HepG2 (cell line): ENCODE data around the gene SIGLEC9. TPM values are rescaled to one million over a fixed set of nuclear protein-coding genes. Genes with fewer than 3 reads are reported as not detected.

Experiments
- ATAC-seq: fragments of 200-7000 bp; cut with Tn5 transposase; 3 replicates; pipeline ENCODE4 v1.9.1; 2020; ENCODE audit warnings: mild to moderate bottlenecking, moderate library complexity
- BruUV-seq: library from RNA; stranded (reverse); fragments of 400-500 nt; replicated peaks from 2 replicates; lab custom pipeline; 2021; lab: Mats Ljungman, UMichigan
- CTCF ChIA-PET: fragments of 300-600 bp; formaldehyde crosslinking; extraction: SDS; loops from one replicate; lab custom pipeline; 2021; ENCODE audit warnings: low total read pairs, inconsistent platforms, low intra/inter-chr PET ratio; lab: Yijun Ruan, JAX
- POLR2A ChIA-PET: fragments of 350-600 bp; sonication (Branson Sonifier 250); formaldehyde crosslinking; loops from one replicate; lab custom pipeline; 2020; ENCODE audit warnings: antibody characterized with exemption, inconsistent platforms; lab: Yijun Ruan, JAX
- DNase-seq: peaks from one replicate; pipeline ENCODE4 v3.0.0-alpha.2; 2015; ENCODE audit warnings: low spot score
- FAIRE-seq: peaks from 3 replicates; lab custom pipeline; 2011; peaks lifted over from hg19 to GRCh38; lab: Jason Lieb, UNC
- H2AFZ ChIP-seq: one replicate; pipeline ENCODE4 v1.6.1; 2011; ENCODE audit warnings: low read length, inconsistent platforms
- H3K27ac ChIP-seq: fragments of 300-600 bp; 3 replicates; pipeline ENCODE4 v1.8.0; 2011; ENCODE audit warnings: mixed run types, mild to moderate bottlenecking, mixed read lengths, low read length, inconsistent platforms; ENCODE audit not compliant: insufficient read depth; ENCODE audit errors: extremely low read length
- H3K27me3 ChIP-seq, 2 experiments: fragments of 200-600 bp in 1 of 2; 2 replicates in 1 of 2; 3 replicates in 1 of 2; pipeline versions ENCODE4 v1.6.0 to v1.8.0; 2011; ENCODE audit warnings: low read length in 2 of 2, mild to moderate bottlenecking in 2 of 2, moderate library complexity in 2 of 2, inconsistent platforms in 1 of 2; ENCODE audit not compliant: insufficient read depth in 2 of 2, control insufficient read depth in 1 of 2
- H3K36me3 ChIP-seq, 2 experiments: fragments of 200-600 bp in 1 of 2; replicated peaks in 1 of 2; 2 replicates in 1 of 2; 3 replicates in 1 of 2; pipeline versions ENCODE4 v1.5.1 to v1.8.0; 2011; ENCODE audit warnings: low read length in 2 of 2, inconsistent platforms in 1 of 2; ENCODE audit not compliant: insufficient read depth in 2 of 2, control insufficient read depth in 1 of 2
- H3K4me1 ChIP-seq: 2 replicates; pipeline ENCODE4 v1.5.1; 2012; ENCODE audit warnings: low read length, inconsistent platforms; ENCODE audit not compliant: insufficient read depth
- H3K4me2 ChIP-seq: 2 replicates; pipeline ENCODE4 v1.6.0; 2011; ENCODE audit warnings: low read depth, low read length, inconsistent platforms
- H3K4me3 ChIP-seq, 3 experiments: fragments of 200-600 bp in 1 of 3; sonication (generic), shearing (Covaris generic) in 1 of 3; replicated peaks in 1 of 3; 2 replicates each; pipeline ENCODE4 v1.5.1; 2011 to 2016; ENCODE audit warnings: low read length in 3 of 3, inconsistent platforms in 2 of 3, low read depth in 2 of 3, mild to moderate bottlenecking in 2 of 3, control low read depth in 1 of 3, mixed read lengths in 1 of 3; ENCODE audit not compliant: insufficient read depth in 1 of 3
- H3K79me2 ChIP-seq: one replicate; pipeline ENCODE4 v1.6.1; 2011; ENCODE audit warnings: low read length, inconsistent platforms; ENCODE audit not compliant: insufficient read depth
- H3K9ac ChIP-seq: 2 replicates; pipeline ENCODE4 v1.6.0; 2011; ENCODE audit warnings: mild to moderate bottlenecking, low read depth, low read length, inconsistent platforms; ENCODE audit not compliant: insufficient read depth
- H3K9me3 ChIP-seq: 2 replicates; pipeline ENCODE4 v1.5.1; 2012; ENCODE audit warnings: mild to moderate bottlenecking, low read length
- H4K20me1 ChIP-seq: 2 replicates; pipeline ENCODE4 v1.6.0; 2011; ENCODE audit warnings: inconsistent platforms, mild to moderate bottlenecking, low read length, moderate library complexity; ENCODE audit not compliant: insufficient read depth
- BCL6 ChIP-seq: IDR thresholded peaks from 2 replicates; pipeline ENCODE4 v1.6.1; 2016; ENCODE audit warnings: missing genetic modification reagents, missing compliant biosample characterization
- GTF2F1 ChIP-seq: fragments of 150-350 bp; IDR thresholded peaks from 2 replicates; pipeline ENCODE4 v1.6.1; 2014; ENCODE audit warnings: low read length
- HNRNPL ChIP-seq: fragments of 200-400 bp; formaldehyde crosslinking; IDR thresholded peaks from 2 replicates; pipeline ENCODE4 v1.6.1; 2017; ENCODE audit warnings: mild to moderate bottlenecking, low read depth, low read length
- SMAD9 ChIP-seq: sonication (generic); formaldehyde crosslinking; IDR thresholded peaks from 2 replicates; pipeline ENCODE4 v1.5.1; 2020; ENCODE audit warnings: mild to moderate bottlenecking, missing genetic modification reagents
- SMC3 ChIP-seq: IDR thresholded peaks from 2 replicates; pipeline ENCODE4 v1.6.1; 2011; ENCODE audit warnings: low read length, improper control_type of control experiment
- STAG1 ChIP-seq: sonication (generic); formaldehyde crosslinking; IDR thresholded peaks from 2 replicates; pipeline ENCODE4 v1.4.0; 2020; ENCODE audit warnings: missing genetic modification reagents
- ZBTB37 ChIP-seq: sonication (generic); formaldehyde crosslinking; IDR thresholded peaks from 2 replicates; pipeline ENCODE4 v1.4.0; 2020; ENCODE audit warnings: mild to moderate bottlenecking, missing genetic modification reagents
- ZFY ChIP-seq: sonication (generic); formaldehyde crosslinking; IDR thresholded peaks from 2 replicates; pipeline ENCODE4 v1.4.0; 2020; ENCODE audit warnings: missing genetic modification reagents
- ZFYVE20 ChIP-seq: sonication (generic); formaldehyde crosslinking; IDR thresholded peaks from 2 replicates; pipeline ENCODE4 v1.8.0; 2023; ENCODE audit warnings: low read depth, mild to moderate bottlenecking, moderate library complexity, missing genetic modification reagents, borderline replicate concordance
- ZNF121 ChIP-seq: sonication (generic); formaldehyde crosslinking; IDR thresholded peaks from 2 replicates; pipeline ENCODE4 v1.5.0; 2020; ENCODE audit warnings: mild to moderate bottlenecking, missing genetic modification reagents
- ZNF75D ChIP-seq: sonication (generic); formaldehyde crosslinking; IDR thresholded peaks from 2 replicates; pipeline ENCODE4 v1.8.1; 2023; ENCODE audit warnings: missing genetic modification reagents, mild to moderate bottlenecking, borderline replicate concordance
- ZNF770 ChIP-seq: sonication (generic); formaldehyde crosslinking; IDR thresholded peaks from 2 replicates; pipeline ENCODE4 v1.5.0; 2020; ENCODE audit warnings: mild to moderate bottlenecking, missing genetic modification reagents
- ZNF879 ChIP-seq: sonication (generic); formaldehyde crosslinking; IDR thresholded peaks from 2 replicates; pipeline ENCODE4 v1.8.1; 2023; ENCODE audit warnings: missing genetic modification reagents
- WGBS: methylation state at CpG from one replicate; pipeline ENCODE4 v1.1.6; 2017; ENCODE audit warnings: low lambda C conversion rate; 5-methylcytosine and 5-hydroxymethylcytosine counted together
- in situ Hi-C: cut with HindIII; loops from 2 replicates; pipeline ENCODE4 v1.10.0; 2017; ENCODE audit warnings: low pct_unique_long_range_greater_than_20kb; ENCODE audit not compliant: extremely low pct_ligation_motif_present
- intact Hi-C: fragments of 100-400 bp; cut with micrococcal nuclease; formaldehyde crosslinking; loops from one replicate; pipeline ENCODE4 v1.10.0; 2022; ENCODE audit not compliant: unreplicated experiment
- polyA plus RNA-seq, 8 experiments: library from polyadenylated mRNA; depleted of rRNA in 3 of 8; stranded (reverse) in 7 of 8; unstranded in 1 of 8; fragments of >200 nt; fragmentation: Illumina TruSeq in 4 of 8; extraction: Trizol in 4 of 8; gene quantifications; 2 replicates each; pipeline versions ENCODE4 v1.2.1 to v1.2.3, GENCODE V29; 2011 to 2016; ENCODE audit warnings: low read depth in 4 of 8, missing spikeins in 1 of 8, mixed read lengths in 1 of 8; ENCODE audit not compliant: insufficient read depth in 1 of 8
- total RNA-seq, 5 experiments: library from RNA; depleted of rRNA; stranded (reverse); fragments of >200 nt; fragmentation: Illumina TruSeq; extraction: Trizol; gene quantifications; 2 replicates each; pipeline ENCODE4 v1.2.3, GENCODE V29; 2016; ENCODE audit warnings: low read depth in 1 of 5
- TF ChIP-seq, protein P1 (sequence below): sonication (generic); formaldehyde crosslinking; IDR thresholded peaks from 2 replicates; pipeline ENCODE4 v1.8.1; 2023; ENCODE audit warnings: mild to moderate bottlenecking, missing genetic modification reagents
- TF ChIP-seq, protein P2 (sequence below): sonication (generic); formaldehyde crosslinking; IDR thresholded peaks from 2 replicates; pipeline ENCODE4 v1.8.1; 2023; ENCODE audit warnings: missing genetic modification reagents, inconsistent platforms, borderline replicate concordance

Gene SIGLEC9
- total and polyA plus RNA-seq, 2 of the 13 experiments (the other 11 are each of a cell fraction or from before 2014, with no cell fraction given), result not detected

DNA sequence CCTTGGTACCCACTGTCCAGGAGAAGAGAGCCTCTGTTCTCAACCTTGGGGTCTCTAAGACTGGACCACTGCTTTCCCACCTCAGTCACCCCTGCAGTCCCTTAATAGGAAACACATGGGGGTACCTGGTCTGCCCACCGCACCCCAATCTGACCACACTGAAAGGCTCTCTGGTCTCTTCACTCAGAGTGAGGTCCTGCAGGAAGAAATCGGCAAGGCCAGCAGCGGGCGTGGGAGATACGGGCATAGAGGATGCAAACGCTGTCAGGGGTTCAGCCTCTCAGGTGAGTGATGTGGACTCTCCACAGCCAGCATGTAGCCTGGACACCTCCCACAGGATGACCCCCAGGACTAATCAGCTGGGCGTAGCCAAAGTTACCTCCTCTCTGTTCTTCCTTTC lies 3.5 kb downstream of the SIGLEC9 start:
- in situ Hi-C loops (no loop called here), intact Hi-C loops (no loop called here)

GRCh38 chr19:51129716-51130115 lies 5.0 kb downstream of the SIGLEC9 start:
- Histone ChIP-seq H3K27ac (no peak overlapping the region), H3K9ac (no peak overlapping the region), H4K20me1 (no peaks in the 10 kb centered on the region), H3K79me2 (no peaks in the 10 kb centered on the region), H3K9me3 (no peaks in the 10 kb centered on the region), H3K27me3 (peaks cover 1 to 35% of the 10 kb centered on the region in 2 experiments; a peak in 4 of 5 replicates), H3K36me3 (no peaks in the 10 kb centered on the region), H3K4me1 (no peaks in the 10 kb centered on the region), H2AFZ (no peak overlapping the region), H3K4me3 (no peak overlapping the region), H3K4me2 (no peak overlapping the region)
- no TSS peak for BruUV-seq
- intact Hi-C loops (no loop called here), in situ Hi-C loops (no loop called here)
- no peak for ATAC-seq
- CTCF ChIA-PET, result no interaction called here
- POLR2A ChIA-PET, result no interaction called here
- 15% methylated on average over 8 of the region's 8 CpGs for WGBS
- FAIRE-seq, result no peak
- DNase-seq, result no peak
- TF ChIP-seq ZNF770, result no peak
- TF ChIP-seq ZBTB37 (CRISPR knock-in tag), result no peak
- TF ChIP-seq ZFYVE20 (CRISPR knock-in tag), result no peak
- TF ChIP-seq HNRNPL, result no peak
- no peak for TF ChIP-seq ZNF879 (CRISPR knock-in tag)
- no peak for TF ChIP-seq BCL6 (CRISPR knock-in tag)
- TF ChIP-seq ZFY (CRISPR knock-in tag), result no peak
- TF ChIP-seq, protein P1, sequence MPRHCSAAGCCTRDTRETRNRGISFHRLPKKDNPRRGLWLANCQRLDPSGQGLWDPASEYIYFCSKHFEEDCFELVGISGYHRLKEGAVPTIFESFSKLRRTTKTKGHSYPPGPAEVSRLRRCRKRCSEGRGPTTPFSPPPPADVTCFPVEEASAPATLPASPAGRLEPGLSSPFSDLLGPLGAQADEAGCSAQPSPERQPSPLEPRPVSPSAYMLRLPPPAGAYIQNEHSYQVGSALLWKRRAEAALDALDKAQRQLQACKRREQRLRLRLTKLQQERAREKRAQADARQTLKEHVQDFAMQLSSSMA (CRISPR knock-in tag), result no peak

More for the DNA sequence above, 3.5 kb downstream of the SIGLEC9 start:
- Histone ChIP-seq H2AFZ (no peak overlapping the region), H3K27ac (no peak overlapping the region), H3K4me1 (no peaks in the 10 kb centered on the region), H3K9ac (no peak overlapping the region), H3K9me3 (no peaks in the 10 kb centered on the region), H3K79me2 (no peaks in the 10 kb centered on the region), H3K4me3 (no peak overlapping the region), H3K4me2 (no peak overlapping the region), H3K36me3 (no peaks in the 10 kb centered on the region), H4K20me1 (no peaks in the 10 kb centered on the region), H3K27me3 (peaks cover 4 to 45% of the 10 kb centered on the region in 2 experiments; a peak in 4 of 5 replicates)
- CTCF ChIA-PET, result no interaction called here
- POLR2A ChIA-PET, result no interaction called here
- no peak for ATAC-seq
- DNase-seq, result no peak
- FAIRE-seq, result no peak
- TF ChIP-seq ZNF75D (CRISPR knock-in tag) (no peak), ZNF121 (CRISPR knock-in tag) (no peak), SMAD9 (CRISPR knock-in tag) (no peak), SMC3 (no peak), GTF2F1 (no peak), STAG1 (CRISPR knock-in tag) (no peak)
- TF ChIP-seq, protein P2, sequence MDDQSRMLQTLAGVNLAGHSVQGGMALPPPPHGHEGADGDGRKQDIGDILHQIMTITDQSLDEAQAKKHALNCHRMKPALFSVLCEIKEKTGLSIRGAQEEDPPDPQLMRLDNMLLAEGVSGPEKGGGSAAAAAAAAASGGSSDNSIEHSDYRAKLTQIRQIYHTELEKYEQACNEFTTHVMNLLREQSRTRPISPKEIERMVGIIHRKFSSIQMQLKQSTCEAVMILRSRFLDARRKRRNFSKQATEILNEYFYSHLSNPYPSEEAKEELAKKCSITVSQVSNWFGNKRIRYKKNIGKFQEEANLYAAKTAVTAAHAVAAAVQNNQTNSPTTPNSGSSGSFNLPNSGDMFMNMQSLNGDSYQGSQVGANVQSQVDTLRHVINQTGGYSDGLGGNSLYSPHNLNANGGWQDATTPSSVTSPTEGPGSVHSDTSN (CRISPR knock-in tag), result no peak
- no TSS peak for BruUV-seq
- 21% methylated on average over 5 of the region's 7 CpGs for WGBS
